Measurements from ENCODE around the gene CELF3.

DNA sequence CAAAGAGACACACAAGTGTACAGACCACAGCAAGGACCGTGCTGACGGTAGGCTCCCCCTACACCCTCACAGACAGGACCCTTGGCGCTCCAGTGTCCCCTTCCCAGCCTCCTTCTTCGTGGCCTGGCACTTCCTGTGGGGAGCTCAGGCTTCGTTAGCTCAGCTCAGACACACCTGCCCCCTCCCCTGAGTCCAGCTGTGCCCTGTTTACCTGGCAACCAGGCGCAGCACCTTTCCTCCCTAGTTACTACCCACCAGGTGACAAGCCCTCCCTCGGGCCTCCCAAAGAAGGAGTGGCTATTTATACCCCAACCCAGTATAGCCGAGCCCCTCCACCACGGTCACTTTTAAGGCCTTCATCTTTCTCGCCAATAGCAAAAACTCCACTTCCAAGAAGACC is 4.7 kb downstream of the CELF3 start:
- TF ChIP-seq EZH2 (IDR thresholded peaks at IDR 0.05; ENCODE audit: insufficient read depth, poor library complexity, severe bottlenecking) (no peak), EZH2phosphoT487 (IDR thresholded peaks at IDR 0.05; ENCODE audit: insufficient read depth, low read depth) (no peak)
